Fibroblast of pulmonary artery (primary cell): Measurements from ENCODE around the gene CSHL1.

ENCODE experiments used
- DNase-seq: peaks from one replicate; pipeline ENCODE4 v3.0.0-alpha.2; 2010; ENCODE audit warnings: low read depth
- H3K4me3 ChIP-seq: replicated peaks from 2 replicates; pipeline ENCODE4 v1.5.1; 2011; ENCODE audit warnings: low read depth, mild to moderate bottlenecking, control low read depth, low read length, moderate library complexity
- TF ChIP-seq, protein P1 (sequence below): IDR thresholded peaks from 2 replicates; pipeline ENCODE4 v1.5.1; 2011; ENCODE audit warnings: mild to moderate bottlenecking, control low read depth, low read length, inconsistent platforms; ENCODE audit errors: missing control alignments

Gene CSHL1

GRCh38 chr17:63934183-63935112 is 23.4 kb upstream of the CSHL1 start:
- no peak for DNase-seq

GRCh38 chr17:63933598-63933997 is 22.5 kb upstream of the CSHL1 start:
- H3K4me3 ChIP-seq, result no peak overlapping the region

More at GRCh38 chr17:63934183-63935112, 23.4 kb upstream of the CSHL1 start:
- H3K4me3 ChIP-seq, result no peak overlapping the region
- TF ChIP-seq, protein P1, sequence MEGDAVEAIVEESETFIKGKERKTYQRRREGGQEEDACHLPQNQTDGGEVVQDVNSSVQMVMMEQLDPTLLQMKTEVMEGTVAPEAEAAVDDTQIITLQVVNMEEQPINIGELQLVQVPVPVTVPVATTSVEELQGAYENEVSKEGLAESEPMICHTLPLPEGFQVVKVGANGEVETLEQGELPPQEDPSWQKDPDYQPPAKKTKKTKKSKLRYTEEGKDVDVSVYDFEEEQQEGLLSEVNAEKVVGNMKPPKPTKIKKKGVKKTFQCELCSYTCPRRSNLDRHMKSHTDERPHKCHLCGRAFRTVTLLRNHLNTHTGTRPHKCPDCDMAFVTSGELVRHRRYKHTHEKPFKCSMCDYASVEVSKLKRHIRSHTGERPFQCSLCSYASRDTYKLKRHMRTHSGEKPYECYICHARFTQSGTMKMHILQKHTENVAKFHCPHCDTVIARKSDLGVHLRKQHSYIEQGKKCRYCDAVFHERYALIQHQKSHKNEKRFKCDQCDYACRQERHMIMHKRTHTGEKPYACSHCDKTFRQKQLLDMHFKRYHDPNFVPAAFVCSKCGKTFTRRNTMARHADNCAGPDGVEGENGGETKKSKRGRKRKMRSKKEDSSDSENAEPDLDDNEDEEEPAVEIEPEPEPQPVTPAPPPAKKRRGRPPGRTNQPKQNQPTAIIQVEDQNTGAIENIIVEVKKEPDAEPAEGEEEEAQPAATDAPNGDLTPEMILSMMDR, result no peak

GRCh38 chr17:63932721-63933120 is 21.7 kb upstream of the CSHL1 start:
- TF ChIP-seq, protein P1, result no peak
- no peak for DNase-seq
- H3K4me3 ChIP-seq, result no peak overlapping the region

More at GRCh38 chr17:63933598-63933997, 22.5 kb upstream of the CSHL1 start:
- no peak for DNase-seq
- TF ChIP-seq, protein P1, result no peak

DNA sequence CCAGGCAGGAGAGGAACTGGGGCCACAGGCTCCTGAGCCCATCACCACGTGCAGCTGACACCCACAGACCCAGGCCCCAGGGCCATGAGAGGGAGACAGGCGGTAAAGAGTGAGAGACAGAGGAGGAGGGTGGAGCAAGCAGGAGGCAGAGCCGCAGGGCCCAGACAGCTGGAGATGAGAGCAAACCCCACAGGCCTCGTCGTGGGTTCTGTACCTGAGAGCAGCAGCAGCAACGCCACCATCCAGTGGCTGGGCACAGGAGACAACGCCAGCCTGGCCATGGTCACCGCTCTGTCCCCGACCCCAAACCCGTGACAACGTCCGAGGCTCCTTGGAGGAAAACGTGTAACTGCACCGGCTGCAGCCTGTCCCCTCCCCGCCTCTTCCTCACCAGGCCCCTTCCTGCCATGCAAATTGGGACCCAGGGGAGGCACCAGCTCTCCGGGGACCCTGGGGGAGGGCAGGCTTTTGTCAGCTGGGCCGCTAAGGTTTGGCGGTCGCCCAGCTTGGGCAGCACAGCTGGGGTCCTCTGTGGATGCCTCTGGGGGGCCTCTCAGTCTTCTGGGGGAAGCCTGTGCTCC is 21.0 kb upstream of the CSHL1 start, which contains the start of gene CD79B:
CD79B (minus strand) TSS at position 351 of the 581 bp plus-strand sequence; CDS start at position 281, 70 bp downstream.
- TF ChIP-seq, protein P1, result no peak
- no peak for DNase-seq
- H3K4me3 ChIP-seq, result no peak within 1 kb of the TSS

DNA sequence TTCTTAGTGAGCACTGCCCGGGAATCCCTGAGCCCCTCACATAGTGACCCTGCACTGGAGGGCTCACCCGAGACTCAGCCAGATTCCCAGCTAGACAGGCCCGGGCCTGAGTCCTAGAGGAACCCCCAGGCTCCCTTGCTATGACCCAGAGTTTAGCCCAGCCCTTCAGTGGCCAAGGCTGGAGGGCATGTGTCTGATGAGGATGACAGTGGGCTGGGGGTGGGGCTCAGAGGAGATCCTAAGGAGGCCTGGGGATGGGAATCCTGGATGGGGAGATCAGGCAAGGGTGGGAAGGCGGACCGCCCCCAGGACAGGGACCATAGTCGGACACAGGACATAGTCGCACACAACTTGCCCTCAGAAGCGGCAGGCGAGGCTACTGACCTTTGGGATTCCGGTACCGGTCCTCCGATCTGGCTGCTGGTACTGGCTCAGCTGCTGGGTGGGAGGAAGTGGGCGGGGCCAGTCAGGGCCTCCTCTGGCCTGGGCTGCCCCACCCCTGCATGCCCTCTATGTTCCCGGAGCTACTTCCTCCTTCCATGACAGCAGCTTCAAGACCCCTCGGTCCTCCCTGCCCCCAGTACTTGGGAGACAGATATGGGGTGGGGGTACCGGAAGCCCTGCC is 20.0 kb upstream of the CSHL1 start:
- DNase-seq, result no peak
- H3K4me3 ChIP-seq, result no peak overlapping the region

More for the DNA sequence above, 20.0 kb upstream of the CSHL1 start:
- TF ChIP-seq, protein P1, result no peak
